ENCODE results near the gene CEMIP. TPM values are rescaled to one million over a fixed set of nuclear protein-coding genes. Genes with fewer than 3 reads are reported as not detected.

Gene CEMIP
- total RNA-seq, 2 donors from 2014 or later: 2.2 TPM; not detected in 1

- 89 to 95% methylated on average over 4 to 11 of the region's 11 CpGs for WGBS, 2 experiments (ENCODE audit: insufficient coverage in 1 of 2, insufficient read length in 1 of 2)
- Histone ChIP-seq H3K27me3 (ENCODE audit: control insufficient read depth, insufficient read depth, low read length, poor library complexity, severe bottlenecking) (no peaks in the 10 kb centered on the region), H3K4me3 (ENCODE audit: low read length) (no peak overlapping the region), H3K36me3 (ENCODE audit: control insufficient read depth, insufficient read depth, low read length) (no peaks in the 10 kb centered on the region), H3K27ac (ENCODE audit: low read depth, low read length) (no peak overlapping the region), H3K4me1 (ENCODE audit: control insufficient read depth, insufficient read depth, low read length) (no peaks in the 10 kb centered on the region), H3K9ac (ENCODE audit: extremely low read depth, low read length, poor library complexity, severe bottlenecking) (no peak overlapping the region), H3K9me3 (ENCODE audit: control insufficient read depth, low read length) (no peaks in the 10 kb centered on the region)
- Mint-ChIP-seq H3K9me3 (peaks cover 2% of the 10 kb centered on the region), H3K27me3 (ENCODE audit: insufficient read depth) (peaks cover 11% of the 10 kb centered on the region), H3K27ac (no peak overlapping the region), H3K36me3 (ENCODE audit: low read depth) (no peaks in the 10 kb centered on the region), H3K4me1 (peaks cover 1% of the 10 kb centered on the region), H3K4me3 (no peak overlapping the region)
- no peak for TF ChIP-seq CTCF (conservative IDR thresholded peaks at IDR 0.05)
- no peak for DNase-seq
These were observed 65.0 kb downstream of the CEMIP start for GRCh38 chr15:80844011-80844732.

GRCh38 chr15:80846031-80846815 lies 67.1 kb downstream of the CEMIP start:
- Histone ChIP-seq H3K9ac (ENCODE audit: extremely low read depth, low read length, poor library complexity, severe bottlenecking) (no peak overlapping the region), H3K4me3 (ENCODE audit: low read length) (no peak overlapping the region), H3K4me1 (ENCODE audit: control insufficient read depth, insufficient read depth, low read length) (no peaks in the 10 kb centered on the region), H3K9me3 (ENCODE audit: control insufficient read depth, low read length) (no peaks in the 10 kb centered on the region), H3K36me3 (ENCODE audit: control insufficient read depth, insufficient read depth, low read length) (no peaks in the 10 kb centered on the region), H3K27me3 (ENCODE audit: control insufficient read depth, insufficient read depth, low read length, poor library complexity, severe bottlenecking) (no peaks in the 10 kb centered on the region), H3K27ac (ENCODE audit: low read depth, low read length) (no peak overlapping the region)
- WGBS, 2 experiments (ENCODE audit: insufficient coverage in 1 of 2, insufficient read length in 1 of 2): 85 to 90% methylated on average over 10 to 11 of the region's 11 CpGs
- Mint-ChIP-seq H3K9me3 (peaks cover 2% of the 10 kb centered on the region), H3K4me3 (no peak overlapping the region), H3K27me3 (ENCODE audit: insufficient read depth) (peaks cover 14% of the 10 kb centered on the region), H3K27ac (no peak overlapping the region), H3K4me1 (peaks cover 1% of the 10 kb centered on the region), H3K36me3 (ENCODE audit: low read depth) (no peaks in the 10 kb centered on the region)
- DNase-seq: no peak
- peak; percentile 61 for TF ChIP-seq CTCF (conservative IDR thresholded peaks at IDR 0.05)

GRCh38 chr15:80849308-80849707 lies 70.1 kb downstream of the CEMIP start:
- WGBS, 2 experiments (ENCODE audit: insufficient coverage in 1 of 2, insufficient read length in 1 of 2): 93 to 100% methylated on average over 4 to 8 of the region's 8 CpGs
- TF ChIP-seq CTCF (conservative IDR thresholded peaks at IDR 0.05): no peak
- Mint-ChIP-seq H3K27ac (no peak overlapping the region), H3K36me3 (ENCODE audit: low read depth) (no peaks in the 10 kb centered on the region), H3K4me1 (peaks cover 9% of the 10 kb centered on the region), H3K4me3 (no peak overlapping the region), H3K9me3 (no peaks in the 10 kb centered on the region), H3K27me3 (ENCODE audit: insufficient read depth) (peaks cover 10% of the 10 kb centered on the region)
- Histone ChIP-seq H3K9ac (ENCODE audit: extremely low read depth, low read length, poor library complexity, severe bottlenecking) (no peak overlapping the region), H3K27ac (ENCODE audit: low read depth, low read length) (no peak overlapping the region), H3K36me3 (ENCODE audit: control insufficient read depth, insufficient read depth, low read length) (no peaks in the 10 kb centered on the region), H3K4me1 (ENCODE audit: control insufficient read depth, insufficient read depth, low read length) (no peaks in the 10 kb centered on the region), H3K4me3 (ENCODE audit: low read length) (no peak overlapping the region), H3K9me3 (ENCODE audit: control insufficient read depth, low read length) (no peaks in the 10 kb centered on the region), H3K27me3 (ENCODE audit: control insufficient read depth, insufficient read depth, low read length, poor library complexity, severe bottlenecking) (peaks cover 5% of the 10 kb centered on the region)
- DNase-seq: no peak
